ENCODE results near the gene LBHD1.

DNA sequence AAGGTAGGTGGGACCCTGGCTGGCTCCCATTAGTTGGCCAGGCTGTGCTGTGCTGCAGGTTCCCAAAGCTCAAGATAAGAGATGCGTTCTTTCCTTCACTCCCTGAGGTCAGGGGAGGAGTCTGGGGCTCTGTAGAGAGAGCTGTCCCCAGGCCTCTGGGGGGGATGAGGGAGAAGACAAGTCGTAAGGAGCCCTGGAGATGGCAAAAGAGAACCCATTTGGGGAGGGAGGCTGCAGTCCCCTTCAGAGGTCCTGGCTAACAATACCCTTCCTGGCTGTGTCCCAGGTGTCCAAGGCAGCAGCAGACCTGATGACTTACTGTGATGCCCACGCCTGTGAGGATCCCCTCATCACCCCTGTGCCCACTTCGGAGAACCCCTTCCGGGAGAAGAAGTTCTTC lies 36.3 kb upstream of the LBHD1 start:
- no peak for TF ChIP-seq FOXM1 (IDR thresholded peaks at IDR 0.05; ENCODE audit: borderline replicate concordance)
- no peak for TF ChIP-seq HDGF (IDR thresholded peaks at IDR 0.05; ENCODE audit: borderline replicate concordance)

Data from HEK293T (cell line).